ENCODE data around the gene NDUFB8.
A peak's percentile ranks its signal among the peaks of the same experiment; 100 is the strongest.

NDUFB8 gene

GRCh38 chr10:100481462-100482081, 48.1 kb downstream of the NDUFB8 start:
- peaks cover 45% of the 10 kb centered on the region for H3K27me3 ChIP-seq
- peak; percentile 73 for DNase-seq
- no peak for TF ChIP-seq CTCF (IDR thresholded peaks at IDR 0.05; ENCODE audit: low read depth, low read length)
- no peaks in the 10 kb centered on the region for H3K36me3 ChIP-seq
- H3K4me3 ChIP-seq (ENCODE audit: low read depth, low read length): peak overlapping the region; percentile 64
- H3K9me3 ChIP-seq: no peaks in the 10 kb centered on the region
- H3K4me1 ChIP-seq: no peaks in the 10 kb centered on the region

- no peaks in the 10 kb centered on the region for H3K4me1 ChIP-seq
- H3K4me3 ChIP-seq (ENCODE audit: low read depth, low read length): no peak overlapping the region
- H3K36me3 ChIP-seq: no peaks in the 10 kb centered on the region
- peaks cover 45% of the 10 kb centered on the region for H3K27me3 ChIP-seq
- H3K9me3 ChIP-seq: no peaks in the 10 kb centered on the region
- no peak for TF ChIP-seq CTCF (IDR thresholded peaks at IDR 0.05; ENCODE audit: low read depth, low read length)
- DNase-seq: no peak
Observed at GRCh38 chr10:100480002-100480401, 49.7 kb downstream of the NDUFB8 start.

- Histone ChIP-seq H3K9me3 (no peaks in the 10 kb centered on the region), H3K27me3 (peaks cover 45% of the 10 kb centered on the region), H3K4me3 (ENCODE audit: low read depth, low read length) (no peak overlapping the region), H3K4me1 (no peaks in the 10 kb centered on the region), H3K36me3 (no peaks in the 10 kb centered on the region)
- no peak for DNase-seq
- TF ChIP-seq CTCF (IDR thresholded peaks at IDR 0.05; ENCODE audit: low read depth, low read length): no peak
Observed at GRCh38 chr10:100479037-100479436, 50.6 kb downstream of the NDUFB8 start.

GRCh38 chr10:100477970-100478369, 51.7 kb downstream of the NDUFB8 start:
- peaks cover 36% of the 10 kb centered on the region for H3K27me3 ChIP-seq
- H3K9me3 ChIP-seq: no peaks in the 10 kb centered on the region

More at GRCh38 chr10:100477970-100478369, 51.7 kb downstream of the NDUFB8 start:
- Histone ChIP-seq H3K4me3 (ENCODE audit: low read depth, low read length) (no peak overlapping the region), H3K4me1 (no peaks in the 10 kb centered on the region), H3K36me3 (no peaks in the 10 kb centered on the region)
- no peak for DNase-seq
- TF ChIP-seq CTCF (IDR thresholded peaks at IDR 0.05; ENCODE audit: low read depth, low read length): no peak
